MCF 10A (cell line): ENCODE data around the gene MAP3K19. TPM values are rescaled to one million over a fixed set of nuclear protein-coding genes. Genes with fewer than 3 reads are reported as not detected.

Experiments used
- BruUV-seq: library from RNA; stranded (reverse); fragments of 400-500 nt; replicated peaks from 2 replicates; lab custom pipeline; 2021; lab: Mats Ljungman, UMichigan
- CTCF ChIA-PET: fragments of 300-600 bp; sonication (Branson Sonifier 250); formaldehyde crosslinking; extraction: SDS; loops from one replicate; lab custom pipeline; 2021; ENCODE audit warnings: antibody characterized with exemption, inconsistent platforms; lab: Yijun Ruan, JAX
- POLR2A ChIA-PET: fragments of 300-600, 350-650 bp; sonication (Branson Sonifier 250); formaldehyde crosslinking; extraction: SDS; loops from one replicate; lab custom pipeline; 2020; ENCODE audit warnings: antibody characterized with exemption, inconsistent platforms; lab: Yijun Ruan, JAX
- DNase-seq: peaks from one replicate; pipeline ENCODE4 v3.0.0-alpha.2; 2018; ENCODE audit not compliant: unreplicated experiment
- H3K27ac Mint-ChIP-seq: one replicate; pipeline ENCODE4 v1.8.0; 2022; ENCODE audit warnings: mild to moderate bottlenecking, low read depth, mixed read lengths; ENCODE audit not compliant: unreplicated experiment
- H3K27me3 Mint-ChIP-seq: one replicate; pipeline ENCODE4 v1.8.0; 2022; ENCODE audit warnings: mixed read lengths; ENCODE audit not compliant: insufficient read depth, unreplicated experiment
- H3K36me3 Mint-ChIP-seq: one replicate; pipeline ENCODE4 v1.8.0; 2022; ENCODE audit warnings: mild to moderate bottlenecking, moderate library complexity, mixed read lengths; ENCODE audit not compliant: insufficient read depth, unreplicated experiment
- H3K4me1 Mint-ChIP-seq: one replicate; pipeline ENCODE4 v1.8.0; 2022; ENCODE audit warnings: mixed read lengths; ENCODE audit not compliant: insufficient read depth, unreplicated experiment
- H3K4me3 Mint-ChIP-seq: one replicate; pipeline ENCODE4 v1.8.0; 2022; ENCODE audit warnings: mild to moderate bottlenecking, moderate library complexity, mixed read lengths; ENCODE audit not compliant: unreplicated experiment
- H3K9me3 Mint-ChIP-seq: one replicate; pipeline ENCODE4 v1.8.0; 2022; ENCODE audit warnings: mixed read lengths; ENCODE audit not compliant: unreplicated experiment
- CTCF ChIP-seq: fragments of 200-600 bp; IDR thresholded peaks from one replicate; pipeline ENCODE4 v1.8.0; 2022; ENCODE audit warnings: antibody characterized with exemption, mild to moderate bottlenecking; ENCODE audit not compliant: unreplicated experiment
- intact Hi-C: fragments of 100-400 bp; cut with micrococcal nuclease; formaldehyde crosslinking; loops from 2 replicates; pipeline ENCODE4 v1.14.1; 2022
- total RNA-seq: library from RNA; stranded (reverse); gene quantifications from 2 replicates; pipeline ENCODE4 v1.2.3, GENCODE V29; 2022

Gene MAP3K19
- total RNA-seq, 1 experiment from 2014 or later = not detected

DNA sequence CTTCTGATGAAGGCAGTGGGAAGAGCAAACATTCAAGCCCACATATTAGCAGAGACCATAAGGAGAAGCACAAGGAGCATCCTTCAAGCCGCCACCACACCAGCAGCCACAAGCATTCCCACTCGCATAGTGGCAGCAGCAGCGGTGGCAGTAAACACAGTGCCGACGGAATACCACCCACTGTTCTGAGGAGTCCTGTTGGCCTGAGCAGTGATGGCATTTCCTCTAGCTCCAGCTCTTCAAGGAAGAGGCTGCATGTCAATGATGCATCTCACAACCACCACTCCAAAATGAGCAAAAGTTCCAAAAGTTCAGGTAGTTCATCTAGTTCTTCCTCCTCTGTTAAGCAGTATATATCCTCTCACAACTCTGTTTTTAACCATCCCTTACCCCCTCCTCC lies 93.2 kb downstream of the MAP3K19 start:
- DNase-seq = no peak
- intact Hi-C loops = no loop called here
- Mint-ChIP-seq H3K36me3 (peaks cover 65% of the 10 kb centered on the region), H3K27me3 (no peaks in the 10 kb centered on the region), H3K27ac (no peak overlapping the region), H3K4me3 (no peak overlapping the region), H3K9me3 (no peaks in the 10 kb centered on the region), H3K4me1 (no peaks in the 10 kb centered on the region)
- no TSS peak for BruUV-seq
- ChIA-PET POLR2A (interaction anchor here (1.0 kb wide), 1 partner anchor 36 kb away, joined by 3 read pairs; no protein-coding TSS in a partner anchor), CTCF (interaction anchor here (0.6 to 1.4 kb wide), 3 partner anchors 12 to 1425 kb away, joined by 3 read pairs; no protein-coding TSS in a partner anchor)
- no peak for TF ChIP-seq CTCF

DNA sequence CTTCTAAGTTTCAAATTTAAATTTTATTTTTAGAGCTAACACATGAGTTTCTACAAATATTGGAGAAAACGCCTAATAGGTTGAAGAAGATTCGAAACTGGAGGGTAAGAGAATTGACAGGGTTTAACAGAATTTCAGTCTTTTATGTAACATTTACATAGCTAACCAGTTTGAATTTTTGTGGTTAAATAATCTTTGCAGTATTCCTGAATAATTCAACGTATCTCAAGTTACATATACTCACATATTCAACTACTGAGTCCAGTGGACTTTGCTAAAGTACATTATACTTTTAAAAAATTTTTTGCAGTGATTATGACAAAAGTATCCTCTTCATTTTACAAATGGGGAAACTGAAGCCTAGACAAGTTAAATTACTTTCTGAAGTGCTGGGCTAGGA lies 94.6 kb downstream of the MAP3K19 start:
- Mint-ChIP-seq H3K27me3 (no peaks in the 10 kb centered on the region), H3K36me3 (peaks cover 80% of the 10 kb centered on the region), H3K9me3 (no peaks in the 10 kb centered on the region), H3K4me3 (no peak overlapping the region), H3K27ac (no peak overlapping the region), H3K4me1 (no peaks in the 10 kb centered on the region)
- intact Hi-C loops = no loop called here
- no peak for DNase-seq
- no peak for TF ChIP-seq CTCF
- POLR2A ChIA-PET = no interaction called here
- no TSS peak for BruUV-seq
- CTCF ChIA-PET = interaction anchor here (0.6 kb wide), 1 partner anchor 787 kb away, joined by 4 read pairs; no protein-coding TSS in a partner anchor

GRCh38 chr2:134950886-134951285 lies 96.4 kb downstream of the MAP3K19 start:
- no peak overlapping the region for H3K27ac Mint-ChIP-seq
- intact Hi-C loops = no loop called here
- no peak for DNase-seq
- H3K9me3 Mint-ChIP-seq = no peaks in the 10 kb centered on the region
- no peaks in the 10 kb centered on the region for H3K27me3 Mint-ChIP-seq
- ChIA-PET POLR2A (interaction anchor here (0.7 to 1.5 kb wide), 2 partner anchors 10 to 482 kb away, joined by 3 to 9 read pairs; no protein-coding TSS in a partner anchor), CTCF (interaction anchor here (0.6 to 1.0 kb wide), 2 partner anchors 67 to 212 kb away, joined by 3 read pairs; no protein-coding TSS in a partner anchor)
- BruUV-seq = no TSS peak
- H3K36me3 Mint-ChIP-seq = peaks cover 89% of the 10 kb centered on the region
- H3K4me3 Mint-ChIP-seq = no peak overlapping the region
- TF ChIP-seq CTCF = no peak
- H3K4me1 Mint-ChIP-seq = no peaks in the 10 kb centered on the region

- H3K36me3 Mint-ChIP-seq = peaks cover 94% of the 10 kb centered on the region
- POLR2A ChIA-PET = interaction anchor here (0.7 to 1.5 kb wide), 2 partner anchors 9 to 481 kb away, joined by 3 to 9 read pairs; no protein-coding TSS in a partner anchor
Measured at GRCh38 chr2:134949981-134950708, 97.1 kb downstream of the MAP3K19 start.

More at GRCh38 chr2:134949981-134950708, 97.1 kb downstream of the MAP3K19 start:
- no peaks in the 10 kb centered on the region for H3K27me3 Mint-ChIP-seq
- no TSS peak for BruUV-seq
- no peak for TF ChIP-seq CTCF
- DNase-seq = no peak
- H3K27ac Mint-ChIP-seq = no peak overlapping the region
- no peaks in the 10 kb centered on the region for H3K9me3 Mint-ChIP-seq
- H3K4me1 Mint-ChIP-seq = peaks cover 4% of the 10 kb centered on the region
- intact Hi-C loops = no loop called here
- CTCF ChIA-PET = no interaction called here
- no peak overlapping the region for H3K4me3 Mint-ChIP-seq
